Astrocyte (in vitro differentiated cells and primary cell): Measurements from ENCODE around the gene SPON1.

Experiments
- EZH2 ChIP-seq: IDR thresholded peaks from 2 replicates; pipeline ENCODE4 v1.6.1; 2012; ENCODE audit warnings: mild to moderate bottlenecking, low read length, inconsistent platforms; ENCODE audit not compliant: insufficient read depth
- TF ChIP-seq, protein P1 (sequence below): IDR thresholded peaks from 2 replicates; pipeline ENCODE4 v1.5.1; 2011; ENCODE audit warnings: low read depth, mild to moderate bottlenecking, inconsistent platforms, low read length, moderate library complexity; ENCODE audit not compliant: insufficient read depth

DNA sequence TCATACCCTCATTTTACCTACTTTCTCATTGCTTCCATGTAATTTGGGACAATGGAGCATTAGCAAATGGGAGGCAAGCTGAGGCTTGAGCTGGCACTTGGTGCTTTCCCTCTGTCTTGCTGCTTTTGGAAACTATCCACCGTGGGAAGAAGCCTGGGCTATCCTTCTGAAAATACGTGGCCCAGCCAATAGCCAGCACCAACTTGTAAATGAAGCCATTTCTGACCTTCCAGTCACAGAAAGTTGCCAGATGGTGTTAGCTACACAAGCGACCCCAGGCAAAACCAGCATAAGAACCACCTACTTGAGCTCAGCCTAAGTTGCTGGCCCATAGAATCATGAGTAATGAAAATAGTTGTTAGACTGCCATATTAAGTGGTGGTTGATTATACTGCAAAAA is 18.5 kb upstream of the SPON1 start:
- TF ChIP-seq EZH2 = no peak
- TF ChIP-seq, protein P1, sequence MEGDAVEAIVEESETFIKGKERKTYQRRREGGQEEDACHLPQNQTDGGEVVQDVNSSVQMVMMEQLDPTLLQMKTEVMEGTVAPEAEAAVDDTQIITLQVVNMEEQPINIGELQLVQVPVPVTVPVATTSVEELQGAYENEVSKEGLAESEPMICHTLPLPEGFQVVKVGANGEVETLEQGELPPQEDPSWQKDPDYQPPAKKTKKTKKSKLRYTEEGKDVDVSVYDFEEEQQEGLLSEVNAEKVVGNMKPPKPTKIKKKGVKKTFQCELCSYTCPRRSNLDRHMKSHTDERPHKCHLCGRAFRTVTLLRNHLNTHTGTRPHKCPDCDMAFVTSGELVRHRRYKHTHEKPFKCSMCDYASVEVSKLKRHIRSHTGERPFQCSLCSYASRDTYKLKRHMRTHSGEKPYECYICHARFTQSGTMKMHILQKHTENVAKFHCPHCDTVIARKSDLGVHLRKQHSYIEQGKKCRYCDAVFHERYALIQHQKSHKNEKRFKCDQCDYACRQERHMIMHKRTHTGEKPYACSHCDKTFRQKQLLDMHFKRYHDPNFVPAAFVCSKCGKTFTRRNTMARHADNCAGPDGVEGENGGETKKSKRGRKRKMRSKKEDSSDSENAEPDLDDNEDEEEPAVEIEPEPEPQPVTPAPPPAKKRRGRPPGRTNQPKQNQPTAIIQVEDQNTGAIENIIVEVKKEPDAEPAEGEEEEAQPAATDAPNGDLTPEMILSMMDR = no peak
